ENCODE data around the gene RAB3C.
A peak's percentile ranks its signal among the peaks of the same experiment; 100 is the strongest.

The RAB3C gene

DNA sequence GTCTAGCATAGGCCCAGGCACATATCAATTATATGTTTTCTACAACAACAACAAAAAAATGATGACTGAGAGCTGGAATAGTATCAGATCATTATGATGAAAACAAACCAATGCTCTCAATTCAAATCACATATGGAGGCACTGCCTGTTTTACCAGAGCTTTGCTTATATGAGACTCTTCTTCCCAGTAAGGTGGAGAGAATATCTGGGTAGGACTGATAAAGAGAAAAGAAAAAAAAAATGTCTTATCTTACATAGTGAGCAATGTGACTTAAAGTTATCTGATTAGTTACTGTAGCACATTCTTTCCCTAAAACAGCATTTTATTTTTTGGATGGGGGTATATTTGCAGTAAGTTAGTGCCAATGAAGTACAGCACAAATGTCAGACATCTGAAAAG is 154.8 kb downstream of the RAB3C start:
- H3K27ac Mint-ChIP-seq, result no peak overlapping the region
- H3K36me3 Mint-ChIP-seq (ENCODE audit: low read depth), result no peaks in the 10 kb centered on the region
- H3K4me1 Mint-ChIP-seq, result no peaks in the 10 kb centered on the region
- H3K9me3 Mint-ChIP-seq, result no peaks in the 10 kb centered on the region
- TF ChIP-seq, protein P1, sequence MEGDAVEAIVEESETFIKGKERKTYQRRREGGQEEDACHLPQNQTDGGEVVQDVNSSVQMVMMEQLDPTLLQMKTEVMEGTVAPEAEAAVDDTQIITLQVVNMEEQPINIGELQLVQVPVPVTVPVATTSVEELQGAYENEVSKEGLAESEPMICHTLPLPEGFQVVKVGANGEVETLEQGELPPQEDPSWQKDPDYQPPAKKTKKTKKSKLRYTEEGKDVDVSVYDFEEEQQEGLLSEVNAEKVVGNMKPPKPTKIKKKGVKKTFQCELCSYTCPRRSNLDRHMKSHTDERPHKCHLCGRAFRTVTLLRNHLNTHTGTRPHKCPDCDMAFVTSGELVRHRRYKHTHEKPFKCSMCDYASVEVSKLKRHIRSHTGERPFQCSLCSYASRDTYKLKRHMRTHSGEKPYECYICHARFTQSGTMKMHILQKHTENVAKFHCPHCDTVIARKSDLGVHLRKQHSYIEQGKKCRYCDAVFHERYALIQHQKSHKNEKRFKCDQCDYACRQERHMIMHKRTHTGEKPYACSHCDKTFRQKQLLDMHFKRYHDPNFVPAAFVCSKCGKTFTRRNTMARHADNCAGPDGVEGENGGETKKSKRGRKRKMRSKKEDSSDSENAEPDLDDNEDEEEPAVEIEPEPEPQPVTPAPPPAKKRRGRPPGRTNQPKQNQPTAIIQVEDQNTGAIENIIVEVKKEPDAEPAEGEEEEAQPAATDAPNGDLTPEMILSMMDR (IDR thresholded peaks at IDR 0.05; ENCODE audit: unreplicated experiment in 3 of 3), result no peak
- H3K27me3 Mint-ChIP-seq (ENCODE audit: low read depth), result no peaks in the 10 kb centered on the region
- H3K4me3 Mint-ChIP-seq, result no peak overlapping the region

DNA sequence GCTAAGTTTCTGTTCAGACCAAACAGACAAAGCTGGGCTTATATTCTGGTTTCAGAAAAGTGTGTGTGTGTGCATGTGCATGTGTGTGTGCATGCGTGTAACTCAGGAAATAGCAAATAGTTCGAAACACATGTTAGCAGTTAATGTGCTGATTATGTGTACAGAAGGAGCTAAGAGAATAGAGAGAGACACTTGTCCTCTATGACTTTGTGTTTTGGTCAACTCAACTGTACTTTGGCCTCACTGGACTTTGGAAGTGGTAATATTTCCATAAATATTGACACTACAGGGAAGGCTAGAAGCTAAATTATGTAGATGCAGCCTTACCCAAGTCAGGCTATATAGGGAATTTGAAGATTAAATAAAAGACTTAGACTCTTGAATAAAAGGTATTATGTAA is 155.5 kb downstream of the RAB3C start:
- TF ChIP-seq, protein P1 (IDR thresholded peaks at IDR 0.05; ENCODE audit: unreplicated experiment in 3 of 3), result no peak
- H3K4me1 Mint-ChIP-seq, result peaks cover 1% of the 10 kb centered on the region
- H3K4me3 Mint-ChIP-seq, result no peak overlapping the region

DNA sequence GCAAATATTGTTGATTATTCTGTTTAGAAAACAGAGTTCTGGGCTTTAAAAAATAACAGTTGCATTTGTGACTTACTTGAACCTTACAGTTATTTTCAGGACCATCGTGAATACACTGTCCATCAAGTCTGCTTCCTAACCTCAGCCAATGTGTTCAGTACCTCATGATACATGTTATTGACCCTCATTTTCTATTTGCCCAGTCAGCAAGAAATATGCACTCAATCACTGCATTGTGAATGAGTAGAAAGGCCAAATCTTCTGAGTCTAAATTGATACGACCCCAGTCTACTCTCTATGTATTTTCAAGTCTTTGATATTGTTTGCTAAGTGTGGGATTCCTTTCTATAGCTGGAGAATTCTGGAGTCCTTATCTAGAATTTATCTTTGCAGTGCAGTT is 156.2 kb downstream of the RAB3C start:
- H3K36me3 Mint-ChIP-seq (ENCODE audit: low read depth), result no peaks in the 10 kb centered on the region
- no peaks in the 10 kb centered on the region for H3K27me3 Mint-ChIP-seq (ENCODE audit: low read depth)
- no peak overlapping the region for H3K27ac Mint-ChIP-seq
- TF ChIP-seq, protein P1 (IDR thresholded peaks at IDR 0.05; ENCODE audit: unreplicated experiment in 3 of 3), result no peak
- peaks cover 5% of the 10 kb centered on the region for H3K4me1 Mint-ChIP-seq
- H3K4me3 Mint-ChIP-seq, result no peak overlapping the region
- no peaks in the 10 kb centered on the region for H3K9me3 Mint-ChIP-seq

More for the DNA sequence above, 155.5 kb downstream of the RAB3C start:
- H3K27ac Mint-ChIP-seq, result no peak overlapping the region
- no peaks in the 10 kb centered on the region for H3K9me3 Mint-ChIP-seq
- H3K36me3 Mint-ChIP-seq (ENCODE audit: low read depth), result no peaks in the 10 kb centered on the region
- H3K27me3 Mint-ChIP-seq (ENCODE audit: low read depth), result no peaks in the 10 kb centered on the region

DNA sequence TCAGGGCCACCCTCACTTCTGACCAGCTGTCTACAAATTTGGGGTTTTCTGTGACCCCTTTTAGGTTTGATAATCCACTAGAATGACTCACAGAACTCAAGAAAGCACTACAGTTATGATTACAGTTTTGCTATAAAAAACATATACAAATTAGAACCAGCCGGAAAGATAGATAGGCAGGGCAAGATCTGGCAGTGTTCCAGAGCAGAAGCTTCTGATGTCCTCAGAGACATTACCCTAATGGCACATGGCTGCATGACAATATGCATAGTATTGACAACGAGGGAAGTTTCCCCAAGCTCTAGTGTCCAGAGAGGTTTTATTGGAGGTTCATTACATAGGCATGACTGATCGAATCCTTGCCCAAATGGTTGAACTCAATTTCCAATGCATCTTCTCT is 158.1 kb downstream of the RAB3C start:
- TF ChIP-seq, protein P1 (IDR thresholded peaks at IDR 0.05; ENCODE audit: unreplicated experiment in 3 of 3), result no peak
- no peaks in the 10 kb centered on the region for H3K9me3 Mint-ChIP-seq
- no peaks in the 10 kb centered on the region for H3K36me3 Mint-ChIP-seq (ENCODE audit: low read depth)

DNA sequence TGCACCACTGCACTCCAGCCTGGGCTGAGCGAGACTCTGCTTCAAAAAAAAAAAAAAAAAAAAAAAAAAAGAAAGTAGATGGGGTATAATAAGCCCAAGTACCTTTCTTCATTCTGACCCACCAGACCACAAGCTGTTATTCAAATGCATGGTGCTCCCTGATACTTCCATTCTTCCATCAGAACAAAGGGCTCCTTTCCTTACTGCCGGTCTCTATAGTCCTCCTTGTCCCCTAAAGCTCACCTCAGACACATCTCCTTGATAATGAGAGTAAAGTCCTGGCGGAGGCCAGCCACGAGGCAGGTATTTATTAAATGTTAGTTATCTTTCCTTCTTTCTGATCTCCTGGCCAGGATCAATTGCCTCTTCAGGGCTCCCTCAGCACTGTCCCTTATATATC is 162.5 kb downstream of the RAB3C start:
- TF ChIP-seq, protein P1 (IDR thresholded peaks at IDR 0.05; ENCODE audit: unreplicated experiment in 3 of 3), result no peak
- no peak overlapping the region for H3K4me3 Mint-ChIP-seq

More for the DNA sequence above, 158.1 kb downstream of the RAB3C start:
- Mint-ChIP-seq H3K27me3 (ENCODE audit: low read depth) (no peaks in the 10 kb centered on the region), H3K4me3 (no peak overlapping the region), H3K4me1 (peaks cover 6% of the 10 kb centered on the region), H3K27ac (no peak overlapping the region)

DNA sequence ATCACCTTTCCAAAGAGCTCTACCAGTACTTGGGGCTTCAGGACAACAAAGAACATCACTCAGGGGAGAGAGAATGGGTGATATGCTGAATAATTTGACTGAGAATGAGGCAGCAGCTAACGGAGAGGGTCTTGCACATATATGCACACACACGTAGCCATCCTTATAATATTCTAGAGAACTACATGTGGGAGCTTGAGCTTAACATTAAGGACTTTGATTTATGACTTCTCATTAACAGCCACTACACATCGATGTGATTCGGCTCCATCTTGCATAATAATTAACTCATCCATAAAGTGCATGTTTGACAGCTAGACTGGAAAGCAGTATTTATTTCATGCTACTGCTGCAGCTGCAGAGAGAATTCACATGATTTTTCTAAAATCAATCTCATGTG is 163.4 kb downstream of the RAB3C start:
- Mint-ChIP-seq H3K9me3 (no peaks in the 10 kb centered on the region), H3K27me3 (ENCODE audit: low read depth) (no peaks in the 10 kb centered on the region)
- TF ChIP-seq, protein P1 (IDR thresholded peaks at IDR 0.05; ENCODE audit: unreplicated experiment in 3 of 3), result no peak

More for the DNA sequence above, 162.5 kb downstream of the RAB3C start:
- no peaks in the 10 kb centered on the region for H3K9me3 Mint-ChIP-seq
- peak overlapping the region; percentile 15 to 42 (median 16) for H3K27ac Mint-ChIP-seq
- no peaks in the 10 kb centered on the region for H3K36me3 Mint-ChIP-seq (ENCODE audit: low read depth)
- peaks cover 10% of the 10 kb centered on the region for H3K4me1 Mint-ChIP-seq
- H3K27me3 Mint-ChIP-seq (ENCODE audit: low read depth), result no peaks in the 10 kb centered on the region

More for the DNA sequence above, 163.4 kb downstream of the RAB3C start:
- no peak overlapping the region for H3K4me3 Mint-ChIP-seq
- H3K27ac Mint-ChIP-seq, result peak overlapping the region; percentile 7 to 81 (median 43)
- no peaks in the 10 kb centered on the region for H3K36me3 Mint-ChIP-seq (ENCODE audit: low read depth)
- H3K4me1 Mint-ChIP-seq, result peaks cover 14% of the 10 kb centered on the region

Measured in nephron (organoid).